ENCODE data around the gene OR4D9. TPM values are rescaled to one million over a fixed set of nuclear protein-coding genes. Genes with fewer than 3 reads are reported as not detected.
"Not testable (repeated sequence)": the region's sequence is repeated elsewhere in the genome, so short reads cannot be mapped to it uniquely, and the experiment has no call there.

Gene OR4D9
- total and polyA plus RNA-seq, 10 of the 15 experiments (the other 5 are each of a cell fraction or from before 2014, with no cell fraction given) = not detected

DNA sequence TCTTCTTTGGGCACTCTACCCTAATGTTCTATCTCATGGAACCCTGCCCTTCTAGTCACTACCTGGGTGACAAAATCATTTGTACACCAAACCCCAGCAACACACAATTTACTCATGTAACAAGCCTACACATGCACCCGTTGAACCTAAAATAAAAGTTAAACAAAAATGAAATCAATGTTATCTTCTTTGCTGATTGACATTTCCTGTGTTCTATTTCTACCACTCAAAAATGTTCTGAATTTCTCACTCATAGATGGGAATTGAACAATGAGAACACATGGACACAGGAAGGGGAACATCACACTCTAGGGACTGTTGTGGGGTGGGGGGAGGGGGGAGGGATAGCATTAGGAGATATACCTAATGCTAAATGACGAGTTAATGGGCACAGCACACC lies 8.8 kb downstream of the OR4D9 start:
- H3K27ac ChIP-seq (ENCODE audit: control insufficient read depth, insufficient read depth); SMC1A ChIA-PET (ENCODE audit: uncharacterized antibody, unreplicated experiment); H3K27me3 ChIP-seq (replicated peaks in 1 of 2; ENCODE audit: control insufficient read depth in 2 of 2, insufficient read depth in 2 of 2, low read length in 1 of 2); H3K79me2 ChIP-seq (ENCODE audit: control insufficient read depth, insufficient read depth, low read length); ATAC-seq; in situ Hi-C loops (cut with MboI); H3K9ac ChIP-seq (ENCODE audit: control insufficient read depth, insufficient read depth, low read length); BruUV-seq (replicated peaks); H3K9me3 ChIP-seq (replicated peaks; ENCODE audit: control insufficient read depth, insufficient read depth, low read length); H4K20me1 ChIP-seq (ENCODE audit: control insufficient read depth, insufficient read depth); RAD21 ChIA-PET (ENCODE audit: unreplicated experiment); H3K4me3 ChIP-seq; H2AFZ ChIP-seq (ENCODE audit: control insufficient read depth, low read depth, low read length); H3K36me3 ChIP-seq (ENCODE audit: control insufficient read depth in 2 of 2, insufficient read depth in 2 of 2, low read length in 1 of 2); intact Hi-C loops (cut with micrococcal nuclease; ENCODE audit: unreplicated experiment); DNase-seq (ENCODE audit: low read depth, low spot score); H3K4me1 ChIP-seq (ENCODE audit: control insufficient read depth, insufficient read depth, low read length); FAIRE-seq; POLR2A ChIA-PET; H3K4me2 ChIP-seq (ENCODE audit: control insufficient read depth, insufficient read depth): not testable (repeated sequence)
- 23% methylated on average over 2 of the region's 2 CpGs for WGBS (ENCODE audit: insufficient coverage, insufficient replicate concordance, low lambda C conversion rate, missing lambda C conversion rate)
- CTCF ChIA-PET = interaction anchor here (0.6 kb wide), 1 partner anchor 149 kb away, joined by 3 read pairs; the partner anchor contains the start of gene PATL1

- Histone ChIP-seq H3K27me3 (replicated peaks in 1 of 2; ENCODE audit: control insufficient read depth in 2 of 2, insufficient read depth in 2 of 2, low read length in 1 of 2) (no peaks in the 10 kb centered on the region), H3K4me1 (ENCODE audit: control insufficient read depth, insufficient read depth, low read length) (no peaks in the 10 kb centered on the region), H3K36me3 (ENCODE audit: control insufficient read depth in 2 of 2, insufficient read depth in 2 of 2, low read length in 1 of 2) (no peaks in the 10 kb centered on the region), H3K9me3 (replicated peaks; ENCODE audit: control insufficient read depth, insufficient read depth, low read length) (no peaks in the 10 kb centered on the region), H3K4me2 (ENCODE audit: control insufficient read depth, insufficient read depth) (no peak overlapping the region), H3K4me3 (no peak overlapping the region), H3K27ac (ENCODE audit: control insufficient read depth, insufficient read depth) (no peak overlapping the region), H3K9ac (ENCODE audit: control insufficient read depth, insufficient read depth, low read length) (no peak overlapping the region), H4K20me1 (ENCODE audit: control insufficient read depth, insufficient read depth) (no peaks in the 10 kb centered on the region), H3K79me2 (ENCODE audit: control insufficient read depth, insufficient read depth, low read length) (no peaks in the 10 kb centered on the region), H2AFZ (ENCODE audit: control insufficient read depth, low read depth, low read length) (no peak overlapping the region)
- BruUV-seq (replicated peaks) = no TSS peak
- WGBS (ENCODE audit: insufficient coverage, insufficient replicate concordance, low lambda C conversion rate, missing lambda C conversion rate) = 58% methylated on average over 5 of the region's 5 CpGs
- ChIA-PET SMC1A (ENCODE audit: uncharacterized antibody, unreplicated experiment) (interaction anchor here (1.5 kb wide), 1 partner anchor 17 kb away, joined by 3 read pairs; no protein-coding TSS in a partner anchor), RAD21 (ENCODE audit: unreplicated experiment) (no interaction called here), CTCF (no interaction called here), POLR2A (no interaction called here)
- in situ Hi-C loops (cut with MboI) (no loop called here), intact Hi-C loops (cut with micrococcal nuclease; ENCODE audit: unreplicated experiment) (no loop called here)
- TF ChIP-seq, protein P1, sequence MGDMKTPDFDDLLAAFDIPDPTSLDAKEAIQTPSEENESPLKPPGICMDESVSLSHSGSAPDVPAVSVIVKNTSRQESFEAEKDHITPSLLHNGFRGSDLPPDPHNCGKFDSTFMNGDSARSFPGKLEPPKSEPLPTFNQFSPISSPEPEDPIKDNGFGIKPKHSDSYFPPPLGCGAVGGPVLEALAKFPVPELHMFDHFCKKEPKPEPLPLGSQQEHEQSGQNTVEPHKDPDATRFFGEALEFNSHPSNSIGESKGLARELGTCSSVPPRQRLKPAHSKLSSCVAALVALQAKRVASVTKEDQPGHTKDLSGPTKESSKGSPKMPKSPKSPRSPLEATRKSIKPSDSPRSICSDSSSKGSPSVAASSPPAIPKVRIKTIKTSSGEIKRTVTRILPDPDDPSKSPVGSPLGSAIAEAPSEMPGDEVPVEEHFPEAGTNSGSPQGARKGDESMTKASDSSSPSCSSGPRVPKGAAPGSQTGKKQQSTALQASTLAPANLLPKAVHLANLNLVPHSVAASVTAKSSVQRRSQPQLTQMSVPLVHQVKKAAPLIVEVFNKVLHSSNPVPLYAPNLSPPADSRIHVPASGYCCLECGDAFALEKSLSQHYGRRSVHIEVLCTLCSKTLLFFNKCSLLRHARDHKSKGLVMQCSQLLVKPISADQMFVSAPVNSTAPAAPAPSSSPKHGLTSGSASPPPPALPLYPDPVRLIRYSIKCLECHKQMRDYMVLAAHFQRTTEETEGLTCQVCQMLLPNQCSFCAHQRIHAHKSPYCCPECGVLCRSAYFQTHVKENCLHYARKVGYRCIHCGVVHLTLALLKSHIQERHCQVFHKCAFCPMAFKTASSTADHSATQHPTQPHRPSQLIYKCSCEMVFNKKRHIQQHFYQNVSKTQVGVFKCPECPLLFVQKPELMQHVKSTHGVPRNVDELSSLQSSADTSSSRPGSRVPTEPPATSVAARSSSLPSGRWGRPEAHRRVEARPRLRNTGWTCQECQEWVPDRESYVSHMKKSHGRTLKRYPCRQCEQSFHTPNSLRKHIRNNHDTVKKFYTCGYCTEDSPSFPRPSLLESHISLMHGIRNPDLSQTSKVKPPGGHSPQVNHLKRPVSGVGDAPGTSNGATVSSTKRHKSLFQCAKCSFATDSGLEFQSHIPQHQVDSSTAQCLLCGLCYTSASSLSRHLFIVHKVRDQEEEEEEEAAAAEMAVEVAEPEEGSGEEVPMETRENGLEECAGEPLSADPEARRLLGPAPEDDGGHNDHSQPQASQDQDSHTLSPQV (IDR thresholded peaks at IDR 0.05) = no peak
- TF ChIP-seq MYC (IDR thresholded peaks at IDR 0.05; ENCODE audit: insufficient read depth, insufficient read length, insufficient replicate concordance, low read length, severe bottlenecking) (no peak), RAD21 (IDR thresholded peaks at IDR 0.05; ENCODE audit: insufficient read depth, low read depth, low read length) (no peak), CEBPB (IDR thresholded peaks at IDR 0.05; ENCODE audit: borderline replicate concordance in 1 of 2, low read depth in 2 of 2, low read length in 2 of 2) (no peak), SP1 (IDR thresholded peaks at IDR 0.05; ENCODE audit: low read depth, low read length) (no peak), DPF2 (IDR thresholded peaks at IDR 0.05) (no peak)
- DNase-seq (ENCODE audit: low read depth, low spot score) = no peak
- no peak for ATAC-seq
- FAIRE-seq = no peak
These were observed 9.4 kb downstream of the OR4D9 start for GRCh38 chr11:59520741-59521140.

Data from GM12878 (cell line).